Measurements from ENCODE around the gene SPIN1. TPM values are rescaled to one million over a fixed set of nuclear protein-coding genes. Genes with fewer than 3 reads are reported as not detected.
A peak's percentile ranks its signal among the peaks of the same experiment; 100 is the strongest.

The SPIN1 gene
- total and polyA plus RNA-seq, 2 of the 8 experiments (the other 6 are each of a cell fraction or from before 2014, with no cell fraction given) = 69.9 to 139 TPM

DNA sequence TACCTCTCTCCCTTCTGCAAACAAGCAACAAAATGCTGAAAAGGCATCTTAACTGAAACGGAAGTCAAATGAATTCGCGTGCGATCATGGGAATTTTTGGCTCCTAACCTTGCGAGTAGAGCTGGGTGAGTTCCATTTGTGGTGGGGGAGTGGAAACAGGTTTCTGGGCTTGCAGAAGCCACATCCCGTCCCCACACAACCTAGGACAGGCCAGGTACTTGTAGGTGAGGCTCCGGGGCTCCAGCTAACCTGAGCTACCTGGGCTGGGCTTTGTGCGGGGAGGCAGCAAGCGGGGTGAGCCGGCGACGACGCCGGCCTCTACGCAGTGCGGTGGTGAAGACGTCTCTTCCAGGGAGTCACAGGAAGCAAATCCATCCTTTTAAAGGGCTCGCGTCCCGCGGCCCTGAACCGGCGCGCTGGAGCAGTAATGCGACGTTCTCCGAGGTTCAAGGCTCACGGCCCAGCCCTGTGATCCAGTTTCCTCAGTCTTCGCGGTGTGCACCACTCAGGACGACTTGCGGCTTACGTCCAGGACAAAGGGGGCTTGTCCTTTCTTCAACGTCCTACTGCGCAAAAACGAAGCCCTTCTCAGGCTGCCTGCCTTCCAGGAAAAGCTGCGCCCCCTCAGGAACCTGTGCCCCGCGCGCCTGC is 567 bp upstream of the SPIN1 start (continued):
- TF ChIP-seq, protein P1, sequence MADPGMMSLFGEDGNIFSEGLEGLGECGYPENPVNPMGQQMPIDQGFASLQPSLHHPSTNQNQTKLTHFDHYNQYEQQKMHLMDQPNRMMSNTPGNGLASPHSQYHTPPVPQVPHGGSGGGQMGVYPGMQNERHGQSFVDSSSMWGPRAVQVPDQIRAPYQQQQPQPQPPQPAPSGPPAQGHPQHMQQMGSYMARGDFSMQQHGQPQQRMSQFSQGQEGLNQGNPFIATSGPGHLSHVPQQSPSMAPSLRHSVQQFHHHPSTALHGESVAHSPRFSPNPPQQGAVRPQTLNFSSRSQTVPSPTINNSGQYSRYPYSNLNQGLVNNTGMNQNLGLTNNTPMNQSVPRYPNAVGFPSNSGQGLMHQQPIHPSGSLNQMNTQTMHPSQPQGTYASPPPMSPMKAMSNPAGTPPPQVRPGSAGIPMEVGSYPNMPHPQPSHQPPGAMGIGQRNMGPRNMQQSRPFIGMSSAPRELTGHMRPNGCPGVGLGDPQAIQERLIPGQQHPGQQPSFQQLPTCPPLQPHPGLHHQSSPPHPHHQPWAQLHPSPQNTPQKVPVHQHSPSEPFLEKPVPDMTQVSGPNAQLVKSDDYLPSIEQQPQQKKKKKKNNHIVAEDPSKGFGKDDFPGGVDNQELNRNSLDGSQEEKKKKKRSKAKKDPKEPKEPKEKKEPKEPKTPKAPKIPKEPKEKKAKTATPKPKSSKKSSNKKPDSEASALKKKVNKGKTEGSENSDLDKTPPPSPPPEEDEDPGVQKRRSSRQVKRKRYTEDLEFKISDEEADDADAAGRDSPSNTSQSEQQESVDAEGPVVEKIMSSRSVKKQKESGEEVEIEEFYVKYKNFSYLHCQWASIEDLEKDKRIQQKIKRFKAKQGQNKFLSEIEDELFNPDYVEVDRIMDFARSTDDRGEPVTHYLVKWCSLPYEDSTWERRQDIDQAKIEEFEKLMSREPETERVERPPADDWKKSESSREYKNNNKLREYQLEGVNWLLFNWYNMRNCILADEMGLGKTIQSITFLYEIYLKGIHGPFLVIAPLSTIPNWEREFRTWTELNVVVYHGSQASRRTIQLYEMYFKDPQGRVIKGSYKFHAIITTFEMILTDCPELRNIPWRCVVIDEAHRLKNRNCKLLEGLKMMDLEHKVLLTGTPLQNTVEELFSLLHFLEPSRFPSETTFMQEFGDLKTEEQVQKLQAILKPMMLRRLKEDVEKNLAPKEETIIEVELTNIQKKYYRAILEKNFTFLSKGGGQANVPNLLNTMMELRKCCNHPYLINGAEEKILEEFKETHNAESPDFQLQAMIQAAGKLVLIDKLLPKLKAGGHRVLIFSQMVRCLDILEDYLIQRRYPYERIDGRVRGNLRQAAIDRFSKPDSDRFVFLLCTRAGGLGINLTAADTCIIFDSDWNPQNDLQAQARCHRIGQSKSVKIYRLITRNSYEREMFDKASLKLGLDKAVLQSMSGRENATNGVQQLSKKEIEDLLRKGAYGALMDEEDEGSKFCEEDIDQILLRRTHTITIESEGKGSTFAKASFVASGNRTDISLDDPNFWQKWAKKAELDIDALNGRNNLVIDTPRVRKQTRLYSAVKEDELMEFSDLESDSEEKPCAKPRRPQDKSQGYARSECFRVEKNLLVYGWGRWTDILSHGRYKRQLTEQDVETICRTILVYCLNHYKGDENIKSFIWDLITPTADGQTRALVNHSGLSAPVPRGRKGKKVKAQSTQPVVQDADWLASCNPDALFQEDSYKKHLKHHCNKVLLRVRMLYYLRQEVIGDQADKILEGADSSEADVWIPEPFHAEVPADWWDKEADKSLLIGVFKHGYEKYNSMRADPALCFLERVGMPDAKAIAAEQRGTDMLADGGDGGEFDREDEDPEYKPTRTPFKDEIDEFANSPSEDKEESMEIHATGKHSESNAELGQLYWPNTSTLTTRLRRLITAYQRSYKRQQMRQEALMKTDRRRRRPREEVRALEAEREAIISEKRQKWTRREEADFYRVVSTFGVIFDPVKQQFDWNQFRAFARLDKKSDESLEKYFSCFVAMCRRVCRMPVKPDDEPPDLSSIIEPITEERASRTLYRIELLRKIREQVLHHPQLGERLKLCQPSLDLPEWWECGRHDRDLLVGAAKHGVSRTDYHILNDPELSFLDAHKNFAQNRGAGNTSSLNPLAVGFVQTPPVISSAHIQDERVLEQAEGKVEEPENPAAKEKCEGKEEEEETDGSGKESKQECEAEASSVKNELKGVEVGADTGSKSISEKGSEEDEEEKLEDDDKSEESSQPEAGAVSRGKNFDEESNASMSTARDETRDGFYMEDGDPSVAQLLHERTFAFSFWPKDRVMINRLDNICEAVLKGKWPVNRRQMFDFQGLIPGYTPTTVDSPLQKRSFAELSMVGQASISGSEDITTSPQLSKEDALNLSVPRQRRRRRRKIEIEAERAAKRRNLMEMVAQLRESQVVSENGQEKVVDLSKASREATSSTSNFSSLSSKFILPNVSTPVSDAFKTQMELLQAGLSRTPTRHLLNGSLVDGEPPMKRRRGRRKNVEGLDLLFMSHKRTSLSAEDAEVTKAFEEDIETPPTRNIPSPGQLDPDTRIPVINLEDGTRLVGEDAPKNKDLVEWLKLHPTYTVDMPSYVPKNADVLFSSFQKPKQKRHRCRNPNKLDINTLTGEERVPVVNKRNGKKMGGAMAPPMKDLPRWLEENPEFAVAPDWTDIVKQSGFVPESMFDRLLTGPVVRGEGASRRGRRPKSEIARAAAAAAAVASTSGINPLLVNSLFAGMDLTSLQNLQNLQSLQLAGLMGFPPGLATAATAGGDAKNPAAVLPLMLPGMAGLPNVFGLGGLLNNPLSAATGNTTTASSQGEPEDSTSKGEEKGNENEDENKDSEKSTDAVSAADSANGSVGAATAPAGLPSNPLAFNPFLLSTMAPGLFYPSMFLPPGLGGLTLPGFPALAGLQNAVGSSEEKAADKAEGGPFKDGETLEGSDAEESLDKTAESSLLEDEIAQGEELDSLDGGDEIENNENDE (IDR thresholded peaks at IDR 0.05; ENCODE audit: insufficient replicate concordance, low read length) = no peak
- TF ChIP-seq PHF8 (conservative IDR thresholded peaks at IDR 0.05; ENCODE audit: low read depth, low read length) (peak; percentile 41), KDM5A (IDR thresholded peaks at IDR 0.05; ENCODE audit: low read length) (no peak), KDM1A (IDR thresholded peaks at IDR 0.05; ENCODE audit: borderline replicate concordance, low read length) (no peak), RXRA (IDR thresholded peaks at IDR 0.05; ENCODE audit: insufficient read depth, low read depth, low read length) (no peak), CBX5 (IDR thresholded peaks at IDR 0.05; ENCODE audit: low read depth, low read length) (no peak), SP4 (IDR thresholded peaks at IDR 0.05; ENCODE audit: low read length) (no peak), KDM4A (IDR thresholded peaks at IDR 0.05; ENCODE audit: low read depth, low read length, severe bottlenecking) (peak; percentile 81), CEBPB (IDR thresholded peaks at IDR 0.05; ENCODE audit: low read depth, low read length) (no peak)
- TF ChIP-seq, protein P2, sequence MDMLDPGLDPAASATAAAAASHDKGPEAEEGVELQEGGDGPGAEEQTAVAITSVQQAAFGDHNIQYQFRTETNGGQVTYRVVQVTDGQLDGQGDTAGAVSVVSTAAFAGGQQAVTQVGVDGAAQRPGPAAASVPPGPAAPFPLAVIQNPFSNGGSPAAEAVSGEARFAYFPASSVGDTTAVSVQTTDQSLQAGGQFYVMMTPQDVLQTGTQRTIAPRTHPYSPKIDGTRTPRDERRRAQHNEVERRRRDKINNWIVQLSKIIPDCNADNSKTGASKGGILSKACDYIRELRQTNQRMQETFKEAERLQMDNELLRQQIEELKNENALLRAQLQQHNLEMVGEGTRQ (IDR thresholded peaks at IDR 0.05; ENCODE audit: low read length) = no peak
